ENCODE measurements around the gene TBXAS1. TPM values are rescaled to one million over a fixed set of nuclear protein-coding genes. Genes with fewer than 3 reads are reported as not detected.

TBXAS1 gene
- polyA plus RNA-seq, 2 of the 4 experiments (the other 2 are of a cell fraction), result 8.8 to 11.6 TPM

- 92% methylated on average over 6 of the region's 6 CpGs for WGBS (ENCODE audit: missing lambda C conversion rate)
- Histone ChIP-seq H3K4me1 (no peaks in the 10 kb centered on the region), H3K4me3 (no peak overlapping the region), H3K27ac (no peak overlapping the region), H3K9me3 (no peaks in the 10 kb centered on the region), H3K4me2 (no peak overlapping the region)
- TF ChIP-seq POLR2A (IDR thresholded peaks at IDR 0.05; ENCODE audit: low read length) (no peak), RARB (CRISPR knock-in tag; IDR thresholded peaks at IDR 0.05) (no peak), FOSB (CRISPR knock-in tag; IDR thresholded peaks at IDR 0.05) (no peak), PBX3 (IDR thresholded peaks at IDR 0.05) (no peak), HES2 (IDR thresholded peaks at IDR 0.05) (no peak), ZC3H11A (IDR thresholded peaks at IDR 0.05) (no peak), GATA3 (IDR thresholded peaks at IDR 0.05; ENCODE audit: borderline replicate concordance) (no peak), USF2 (IDR thresholded peaks at IDR 0.05) (no peak), EHF (CRISPR knock-in tag; IDR thresholded peaks at IDR 0.05) (no peak), MAFK (IDR thresholded peaks at IDR 0.05; ENCODE audit: partially characterized antibody) (no peak), CHD4 (IDR thresholded peaks at IDR 0.05; ENCODE audit: borderline replicate concordance) (no peak), RFX5 (IDR thresholded peaks at IDR 0.05) (no peak), MYC (IDR thresholded peaks at IDR 0.05; ENCODE audit: borderline replicate concordance, low read length) (no peak), ZSCAN20 (CRISPR knock-in tag; IDR thresholded peaks at IDR 0.05) (no peak), BCL3 (IDR thresholded peaks at IDR 0.05) (no peak)
- ATAC-seq (no peak), DNase-seq (ENCODE audit: low read depth in 1 of 2, low spot score in 1 of 2) (no peak), FAIRE-seq (no peak)
- CTCF ChIA-PET, result interaction anchor here (1.0 to 11.1 kb wide), 23 partner anchors 12 to 570 kb away, joined by 3 to 311 read pairs (median 7); partner anchors contain the start of gene HIPK2
- POLR2A ChIA-PET, result no interaction called here
Observed at GRCh38 chr7:140004672-140005071, 175.6 kb downstream of the TBXAS1 start.

GRCh38 chr7:140005341-140005740 lies 176.3 kb downstream of the TBXAS1 start:
- Histone ChIP-seq H3K27ac (no peak overlapping the region), H3K4me1 (no peaks in the 10 kb centered on the region), H3K4me3 (no peak overlapping the region), H3K4me2 (no peak overlapping the region), H3K9me3 (no peaks in the 10 kb centered on the region)
- TF ChIP-seq HES2 (IDR thresholded peaks at IDR 0.05), result no peak
- no peak for TF ChIP-seq ZFP36 (IDR thresholded peaks at IDR 0.05; ENCODE audit: borderline replicate concordance, partially characterized antibody)
- TF ChIP-seq FOSB (CRISPR knock-in tag; IDR thresholded peaks at IDR 0.05), result no peak
- TF ChIP-seq EHMT2 (IDR thresholded peaks at IDR 0.05; ENCODE audit: low read depth), result no peak
- TF ChIP-seq PBX3 (IDR thresholded peaks at IDR 0.05), result no peak
- TF ChIP-seq USF2 (IDR thresholded peaks at IDR 0.05), result no peak
- TF ChIP-seq, protein P1, sequence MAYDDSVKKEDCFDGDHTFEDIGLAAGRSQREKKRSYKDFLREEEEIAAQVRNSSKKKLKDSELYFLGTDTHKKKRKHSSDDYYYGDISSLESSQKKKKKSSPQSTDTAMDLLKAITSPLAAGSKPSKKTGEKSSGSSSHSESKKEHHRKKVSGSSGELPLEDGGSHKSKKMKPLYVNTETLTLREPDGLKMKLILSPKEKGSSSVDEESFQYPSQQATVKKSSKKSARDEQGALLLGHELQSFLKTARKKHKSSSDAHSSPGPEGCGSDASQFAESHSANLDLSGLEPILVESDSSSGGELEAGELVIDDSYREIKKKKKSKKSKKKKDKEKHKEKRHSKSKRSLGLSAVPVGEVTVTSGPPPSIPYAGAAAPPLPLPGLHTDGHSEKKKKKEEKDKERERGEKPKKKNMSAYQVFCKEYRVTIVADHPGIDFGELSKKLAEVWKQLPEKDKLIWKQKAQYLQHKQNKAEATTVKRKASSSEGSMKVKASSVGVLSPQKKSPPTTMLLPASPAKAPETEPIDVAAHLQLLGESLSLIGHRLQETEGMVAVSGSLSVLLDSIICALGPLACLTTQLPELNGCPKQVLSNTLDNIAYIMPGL (CRISPR knock-in tag; IDR thresholded peaks at IDR 0.05; ENCODE audit: borderline replicate concordance), result no peak
- no peak for ATAC-seq
- POLR2A ChIA-PET, result no interaction called here
- 91% methylated on average over 7 of the region's 7 CpGs for WGBS (ENCODE audit: missing lambda C conversion rate)
- no peak for DNase-seq (ENCODE audit: low read depth in 1 of 2, low spot score in 1 of 2)
- FAIRE-seq, result no peak
- CTCF ChIA-PET, result interaction anchor here (0.6 to 11.1 kb wide), 37 partner anchors 10 to 690 kb away, joined by 3 to 311 read pairs (median 4); no protein-coding TSS in a partner anchor
